K562 (cell line): ENCODE results near the gene RAB24. TPM values are rescaled to one million over a fixed set of nuclear protein-coding genes. Genes with fewer than 3 reads are reported as not detected.

Experiments used
- ARNT ChIP-seq, 2 experiments: fragments of 450-650 bp; IDR thresholded peaks; 2 replicates each; pipeline ENCODE4 v1.6.1; 2016; ENCODE audit warnings: mild to moderate bottlenecking in 1 of 2
- ATF2 ChIP-seq: sonication (generic); formaldehyde crosslinking; IDR thresholded peaks from 2 replicates; pipeline ENCODE4 v1.8.1; 2022; ENCODE audit warnings: missing genetic modification reagents
- BACH1 ChIP-seq: fragments of 200-800 bp; sonication (Bioruptor generic); IDR thresholded peaks from 2 replicates; pipeline ENCODE4 v1.6.1; 2016; ENCODE audit warnings: missing genetic modification characterization, missing compliant biosample characterization
- BCL6 ChIP-seq: fragments of 250-450 bp; sonication (Bioruptor Pico); IDR thresholded peaks from 2 replicates; pipeline ENCODE4 v1.4.0; 2020
- CBFA2T2 ChIP-seq: fragments of 450-650 bp; conservative IDR thresholded peaks from 2 replicates; pipeline ENCODE4 v1.6.1; 2017; ENCODE audit warnings: mild to moderate bottlenecking
- CREB1 ChIP-seq, 2 experiments: sonication (generic) in 1 of 2; formaldehyde crosslinking in 1 of 2; IDR thresholded peaks; 2 replicates each; pipeline versions ENCODE4 v1.6.1 to v1.8.0; 2012 to 2022; ENCODE audit warnings: inconsistent platforms in 1 of 2, mild to moderate bottlenecking in 1 of 2, missing genetic modification reagents in 1 of 2, moderate library complexity in 1 of 2
- EGR1 ChIP-seq: fragments of 450-650 bp; conservative IDR thresholded peaks from 2 replicates; pipeline ENCODE4 v1.6.1; 2017; ENCODE audit warnings: mild to moderate bottlenecking
- ETV6 ChIP-seq, 3 experiments: fragments of 150-350 bp in 1 of 3; sonication (generic) in 1 of 3; formaldehyde crosslinking in 1 of 3; IDR thresholded peaks; 2 replicates each; pipeline versions ENCODE4 v1.6.1 to v1.8.0; 2014 to 2022; ENCODE audit warnings: borderline replicate concordance in 2 of 3, low read depth in 2 of 3, antibody characterized with exemption in 1 of 3, low read length in 1 of 3, mild to moderate bottlenecking in 1 of 3, missing genetic modification reagents in 1 of 3
- FOXA1 ChIP-seq: fragments of 450-650 bp; IDR thresholded peaks from 2 replicates; pipeline ENCODE4 v1.6.1; 2016; ENCODE audit warnings: mild to moderate bottlenecking, borderline replicate concordance
- GABPB2 ChIP-seq: fragments of 250-450 bp; sonication (Bioruptor Pico); conservative IDR thresholded peaks from 2 replicates; pipeline ENCODE4 v1.5.1; 2021; ENCODE audit warnings: mild to moderate bottlenecking
- GATAD2A ChIP-seq: fragments of 450-650 bp; IDR thresholded peaks from 2 replicates; pipeline ENCODE4 v1.6.1; 2017
- HIVEP1 ChIP-seq: fragments of 250-450 bp; sonication (Bioruptor Pico); IDR thresholded peaks from 2 replicates; pipeline ENCODE4 v1.4.0; 2020; ENCODE audit warnings: mild to moderate bottlenecking
- IRF1 ChIP-seq: sonication (generic); formaldehyde crosslinking; IDR thresholded peaks from 2 replicates; pipeline ENCODE4 v1.8.0; 2022; ENCODE audit warnings: missing genetic modification reagents, mild to moderate bottlenecking, borderline replicate concordance
- MEIS2 ChIP-seq: fragments of 450-650 bp; IDR thresholded peaks from 2 replicates; pipeline ENCODE4 v1.6.1; 2014; ENCODE audit warnings: mild to moderate bottlenecking; ENCODE audit not compliant: partially characterized antibody
- NKRF ChIP-seq: fragments of 450-650 bp; IDR thresholded peaks from 2 replicates; pipeline ENCODE4 v1.6.1; 2016; ENCODE audit warnings: borderline replicate concordance
- RBFOX2 ChIP-seq: fragments of 200-400 bp; formaldehyde crosslinking; IDR thresholded peaks from 2 replicates; pipeline ENCODE4 v1.6.1; 2017; ENCODE audit warnings: low read depth, mild to moderate bottlenecking, low read length, moderate library complexity
- SMAD3 ChIP-seq: fragments of 450-650 bp; formaldehyde crosslinking; conservative IDR thresholded peaks from 2 replicates; pipeline ENCODE4 v1.4.0; 2020; ENCODE audit warnings: mild to moderate bottlenecking
- TAF1 ChIP-seq: IDR thresholded peaks from 2 replicates; pipeline ENCODE4 v1.6.1; 2011; ENCODE audit warnings: mild to moderate bottlenecking, low read length, moderate library complexity; ENCODE audit not compliant: insufficient read depth, control insufficient read depth, severe bottlenecking; ENCODE audit errors: extremely low read depth
- ZNF445 ChIP-seq: fragments of 250-450 bp; sonication (Bioruptor Pico); IDR thresholded peaks from 2 replicates; pipeline ENCODE4 v1.4.0; 2020; ENCODE audit warnings: low read depth, mild to moderate bottlenecking, moderate library complexity
- ZNF696 ChIP-seq: fragments of 250-450 bp; sonication (Bioruptor Pico); conservative IDR thresholded peaks from 2 replicates; pipeline ENCODE4 v1.4.0; 2020; ENCODE audit warnings: mild to moderate bottlenecking, moderate library complexity
- polyA plus RNA-seq, 8 experiments: library from polyadenylated mRNA; depleted of rRNA in 4 of 8; stranded (reverse) in 5 of 8; unstranded in 3 of 8; fragments of >200 nt; fragmentation: Nextera tagmentation in 2 of 8; fragmentation: Illumina TruSeq in 1 of 8; extraction: Ambion mirVana in 2 of 8; extraction: Trizol in 1 of 8; gene quantifications; 2 replicates each; pipeline versions ENCODE4 v1.2.1 to v1.2.3, GENCODE V29; 2011 to 2014; ENCODE audit warnings: inconsistent platforms in 1 of 8, missing spikeins in 1 of 8
- total RNA-seq, 7 experiments: library from RNA; depleted of rRNA in 6 of 7; stranded (reverse); fragments of >200 nt in 6 of 7; fragmentation: Illumina TruSeq in 2 of 7; extraction: Trizol in 2 of 7; gene quantifications; 2 replicates each; pipeline versions ENCODE4 v1.2.1 to v1.2.3, GENCODE V29; 2011 to 2021; ENCODE audit warnings: low replicate concordance in 1 of 7
- TF ChIP-seq, protein P1 (sequence below): fragments of 450-650 bp; IDR thresholded peaks from 2 replicates; pipeline ENCODE4 v1.6.1; 2016; ENCODE audit warnings: mild to moderate bottlenecking

Gene RAB24
- total and polyA plus RNA-seq, 9 of the 15 experiments (the other 6 are each of a cell fraction or from before 2014, with no cell fraction given), result 13.9 to 107 (median 34.8) TPM

GRCh38 chr5:177312649-177313181 is 9.2 kb upstream of the RAB24 start (continued):
- TF ChIP-seq IRF1 (CRISPR knock-in tag) (no peak), ATF2 (CRISPR knock-in tag) (no peak), GATAD2A (no peak), TAF1 (peak; percentile 8), GABPB2 (CRISPR knock-in tag) (no peak), BACH1 (tag) (no peak), ZNF445 (CRISPR knock-in tag) (no peak), HIVEP1 (CRISPR knock-in tag) (no peak), NKRF (0 out of 2 replicates have a peak, but pooled peaks have one; percentile 47), EGR1 (no peak), ETV6 (IDR thresholded peaks at IDR 0.05; ENCODE audit: borderline replicate concordance in 1 of 2, low read depth in 2 of 2, low read length in 1 of 2) (no peak), ETV6 (CRISPR knock-in tag; IDR thresholded peaks at IDR 0.05; ENCODE audit: borderline replicate concordance) (no peak), BCL6 (CRISPR knock-in tag) (no peak), ZNF696 (CRISPR knock-in tag) (no peak), SMAD3 (CRISPR knock-in tag) (no peak), RBFOX2 (peak; percentile 20), FOXA1 (no peak), CBFA2T2 (peak; percentile 52; the same call in 1 of the 2 replicates), MEIS2 (peak; percentile 16), ARNT (IDR thresholded peaks at IDR 0.05) (no peak), CREB1 (IDR thresholded peaks at IDR 0.05) (no peak), CREB1 (CRISPR knock-in tag; IDR thresholded peaks at IDR 0.05) (no peak)
- TF ChIP-seq, protein P1, sequence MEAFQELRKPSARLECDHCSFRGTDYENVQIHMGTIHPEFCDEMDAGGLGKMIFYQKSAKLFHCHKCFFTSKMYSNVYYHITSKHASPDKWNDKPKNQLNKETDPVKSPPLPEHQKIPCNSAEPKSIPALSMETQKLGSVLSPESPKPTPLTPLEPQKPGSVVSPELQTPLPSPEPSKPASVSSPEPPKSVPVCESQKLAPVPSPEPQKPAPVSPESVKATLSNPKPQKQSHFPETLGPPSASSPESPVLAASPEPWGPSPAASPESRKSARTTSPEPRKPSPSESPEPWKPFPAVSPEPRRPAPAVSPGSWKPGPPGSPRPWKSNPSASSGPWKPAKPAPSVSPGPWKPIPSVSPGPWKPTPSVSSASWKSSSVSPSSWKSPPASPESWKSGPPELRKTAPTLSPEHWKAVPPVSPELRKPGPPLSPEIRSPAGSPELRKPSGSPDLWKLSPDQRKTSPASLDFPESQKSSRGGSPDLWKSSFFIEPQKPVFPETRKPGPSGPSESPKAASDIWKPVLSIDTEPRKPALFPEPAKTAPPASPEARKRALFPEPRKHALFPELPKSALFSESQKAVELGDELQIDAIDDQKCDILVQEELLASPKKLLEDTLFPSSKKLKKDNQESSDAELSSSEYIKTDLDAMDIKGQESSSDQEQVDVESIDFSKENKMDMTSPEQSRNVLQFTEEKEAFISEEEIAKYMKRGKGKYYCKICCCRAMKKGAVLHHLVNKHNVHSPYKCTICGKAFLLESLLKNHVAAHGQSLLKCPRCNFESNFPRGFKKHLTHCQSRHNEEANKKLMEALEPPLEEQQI, result no peak
